Right lobe of liver (tissue), 6 donors: Measurements from ENCODE around the gene MMS22L. TPM values are rescaled to one million over a fixed set of nuclear protein-coding genes. Genes with fewer than 3 reads are reported as not detected.

Experiments
- ATAC-seq, 4 donors: fragments of 200-7000 bp; cut with Tn5 transposase; one replicate each; pipeline ENCODE4 v1.9.1; 2020; ENCODE audit warnings: mild to moderate bottlenecking in 4 of 4, moderate library complexity in 4 of 4
- DNase-seq, 3 donors: peaks; one replicate each; pipeline ENCODE4 v3.0.0-alpha.2; 2020
- H3K27ac ChIP-seq, 3 donors: fragments of 200-600 bp; one replicate each; pipeline ENCODE4 v1.8.0; 2022
- H3K27me3 ChIP-seq, 2 donors: fragments of 200-600 bp; one replicate each; pipeline ENCODE4 v1.8.0; 2022
- H3K36me3 ChIP-seq, 4 donors: fragments of 200-600 bp; sonication (generic) in 1 of 4; one replicate each; pipeline versions ENCODE4 v1.5.1 to v1.8.0; 2017 to 2022; ENCODE audit warnings: control low read depth in 1 of 4
- H3K4me1 ChIP-seq, 4 donors: fragments of 200-600 bp; sonication (generic) in 1 of 4; one replicate each; pipeline versions ENCODE4 v1.5.1 to v1.8.0; 2017 to 2022; ENCODE audit warnings: control low read depth in 1 of 4
- H3K4me3 ChIP-seq, 3 donors: fragments of 200-600 bp; one replicate each; pipeline ENCODE4 v1.8.0; 2022
- H3K9me3 ChIP-seq, 4 donors: fragments of 200-600 bp; sonication (generic) in 1 of 4; one replicate each; pipeline versions ENCODE4 v1.5.1 to v1.8.0; 2017 to 2022; ENCODE audit warnings: control low read depth in 1 of 4
- POLR2A ChIP-seq: fragments of 450-650 bp; IDR thresholded peaks from one replicate; pipeline ENCODE4 v1.6.1; 2017; ENCODE audit warnings: antibody characterized with exemption, mild to moderate bottlenecking
- WGBS: methylation state at CpG from one replicate; pipeline ENCODE4 v1.1.6; 2018; ENCODE audit warnings: low coverage, low lambda C conversion rate; ENCODE audit not compliant: insufficient coverage; ENCODE audit errors: missing lambda C conversion rate; 5-methylcytosine and 5-hydroxymethylcytosine counted together
- intact Hi-C, 2 donors: fragments of 100-400 bp; cut with DNase I; formaldehyde crosslinking; loops; one replicate each; pipeline versions ENCODE4 v1.11.2 to v1.14.1; 2022
- total RNA-seq, 6 experiments: library from RNA; depleted of rRNA in 2 of 6; stranded (reverse); fragments of >200 nt in 2 of 6; fragmentation: NEBNext Ultra II Directional in 3 of 6; extraction: Animal tissue kit (Norgen Biotek cat#: 25700) in 3 of 6; gene quantifications; one replicate each; pipeline versions ENCODE4 v1.1.0 to v1.2.4, GENCODE V29; 2016 to 2023
- TF ChIP-seq, protein P1 (sequence below), 4 donors: fragments of 200-600 bp in 3 of 4; fragments of 450-650 bp in 1 of 4; IDR thresholded peaks; one replicate each; pipeline versions ENCODE4 v1.5.1 to v1.8.0; 2016 to 2022; ENCODE audit warnings: antibody characterized with exemption in 4 of 4, mild to moderate bottlenecking in 2 of 4
- donor health status: DM: no; HTN: yes; CAD: no.
- donor health status: DM: no; HTN: no; CAD: no.
- donor health status: DM: no; HTN: no; CAD: no.
- donor health status: DM: no; HTN: yes; CAD: no.
- donor health status: DM: no; HTN: yes; CAD: no.

The MMS22L gene
- total RNA-seq, 6 experiments from 2014 or later = 0.79 to 5.4 (median 2.3) TPM

- no peak for TF ChIP-seq POLR2A
- TF ChIP-seq, protein P1, sequence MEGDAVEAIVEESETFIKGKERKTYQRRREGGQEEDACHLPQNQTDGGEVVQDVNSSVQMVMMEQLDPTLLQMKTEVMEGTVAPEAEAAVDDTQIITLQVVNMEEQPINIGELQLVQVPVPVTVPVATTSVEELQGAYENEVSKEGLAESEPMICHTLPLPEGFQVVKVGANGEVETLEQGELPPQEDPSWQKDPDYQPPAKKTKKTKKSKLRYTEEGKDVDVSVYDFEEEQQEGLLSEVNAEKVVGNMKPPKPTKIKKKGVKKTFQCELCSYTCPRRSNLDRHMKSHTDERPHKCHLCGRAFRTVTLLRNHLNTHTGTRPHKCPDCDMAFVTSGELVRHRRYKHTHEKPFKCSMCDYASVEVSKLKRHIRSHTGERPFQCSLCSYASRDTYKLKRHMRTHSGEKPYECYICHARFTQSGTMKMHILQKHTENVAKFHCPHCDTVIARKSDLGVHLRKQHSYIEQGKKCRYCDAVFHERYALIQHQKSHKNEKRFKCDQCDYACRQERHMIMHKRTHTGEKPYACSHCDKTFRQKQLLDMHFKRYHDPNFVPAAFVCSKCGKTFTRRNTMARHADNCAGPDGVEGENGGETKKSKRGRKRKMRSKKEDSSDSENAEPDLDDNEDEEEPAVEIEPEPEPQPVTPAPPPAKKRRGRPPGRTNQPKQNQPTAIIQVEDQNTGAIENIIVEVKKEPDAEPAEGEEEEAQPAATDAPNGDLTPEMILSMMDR (IDR thresholded peaks at IDR 0.05) = no peak
- H3K4me1 ChIP-seq = no peaks in the 10 kb centered on the region
- H3K27me3 ChIP-seq = no peaks in the 10 kb centered on the region
- no peak overlapping the region for H3K4me3 ChIP-seq
- WGBS = 100% methylated on average over 3 of the region's 3 CpGs
- DNase-seq (no peak), ATAC-seq (no peak)
- intact Hi-C loops = no loop called here
- H3K27ac ChIP-seq = no peak overlapping the region
- no peaks in the 10 kb centered on the region for H3K36me3 ChIP-seq
- H3K9me3 ChIP-seq = no peaks in the 10 kb centered on the region
Measured at GRCh38 chr6:97100696-97101095, 182.3 kb downstream of the MMS22L start.

GRCh38 chr6:97097068-97098047 lies 185.7 kb downstream of the MMS22L start:
- Histone ChIP-seq H3K27me3 (no peaks in the 10 kb centered on the region), H3K27ac (no peak overlapping the region), H3K9me3 (no peaks in the 10 kb centered on the region), H3K36me3 (no peaks in the 10 kb centered on the region), H3K4me1 (no peaks in the 10 kb centered on the region), H3K4me3 (no peak overlapping the region)
- ATAC-seq = no peak
- WGBS = 67% methylated on average over 14 of the region's 14 CpGs
- DNase-seq = no peak
- intact Hi-C loops = no loop called here
- TF ChIP-seq, protein P1 (IDR thresholded peaks at IDR 0.05) = no peak
- no peak for TF ChIP-seq POLR2A

DNA sequence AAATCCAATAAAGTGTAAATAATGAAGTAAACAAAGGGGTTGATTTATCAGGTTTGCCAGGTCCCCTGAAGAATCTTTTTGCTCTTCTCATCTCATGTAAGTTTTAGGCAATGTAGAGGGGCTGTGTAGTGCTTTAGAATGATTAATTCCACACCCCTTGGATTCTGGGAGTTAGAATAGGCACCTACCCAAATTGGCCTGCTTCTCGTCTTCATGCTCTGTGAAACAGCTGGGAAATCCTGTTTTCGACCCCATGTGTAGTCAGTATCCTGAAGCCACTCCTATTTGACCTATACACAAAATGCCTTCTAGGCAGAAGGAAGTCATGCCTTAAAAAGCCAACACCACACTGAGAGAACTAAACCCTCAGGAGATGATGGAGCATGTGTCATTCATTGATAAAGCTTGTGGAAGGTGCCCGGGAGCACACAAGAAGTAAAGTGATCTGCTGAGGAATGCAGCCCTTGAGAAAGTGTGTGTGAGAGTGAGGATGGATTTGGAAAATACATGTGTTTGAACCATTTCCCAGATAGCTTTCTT lies 187.6 kb downstream of the MMS22L start:
- Histone ChIP-seq H3K4me3 (no peak overlapping the region), H3K4me1 (no peaks in the 10 kb centered on the region), H3K9me3 (no peaks in the 10 kb centered on the region), H3K27me3 (no peaks in the 10 kb centered on the region), H3K27ac (no peak overlapping the region), H3K36me3 (no peaks in the 10 kb centered on the region)
- ATAC-seq (no peak), DNase-seq (no peak)
- intact Hi-C loops = no loop called here
- 66% methylated on average over 3 of the region's 3 CpGs for WGBS
- TF ChIP-seq, protein P1 (IDR thresholded peaks at IDR 0.05) = no peak
- TF ChIP-seq POLR2A = no peak

DNA sequence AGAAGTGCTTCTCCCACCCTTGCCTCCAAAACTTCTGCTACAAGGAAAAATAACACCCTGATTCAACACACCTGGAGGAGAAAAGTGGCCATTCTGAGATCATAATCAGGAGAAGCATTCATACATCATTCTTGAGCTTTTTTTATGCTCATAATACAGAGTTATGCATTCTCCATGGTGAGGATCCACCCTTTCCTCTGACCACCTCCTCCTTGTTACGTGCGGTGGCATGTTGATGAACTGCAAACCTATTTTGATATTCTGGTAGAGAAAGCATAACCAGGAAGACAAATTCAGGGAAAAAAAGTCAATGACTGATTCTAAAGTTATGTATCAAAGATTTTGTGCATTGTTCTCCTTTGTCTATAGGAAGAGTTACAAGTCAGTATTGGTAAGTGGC lies 188.6 kb downstream of the MMS22L start:
- Histone ChIP-seq H3K9me3 (no peaks in the 10 kb centered on the region), H3K4me1 (no peaks in the 10 kb centered on the region), H3K36me3 (no peaks in the 10 kb centered on the region), H3K27ac (no peak overlapping the region), H3K27me3 (no peaks in the 10 kb centered on the region), H3K4me3 (no peak overlapping the region)
- TF ChIP-seq POLR2A = no peak
- TF ChIP-seq, protein P1 (IDR thresholded peaks at IDR 0.05) = no peak
- no peak for ATAC-seq
- DNase-seq = no peak
- intact Hi-C loops = no loop called here
- whole genome bisulfite sequencing = 94% methylated on average over 2 of the region's 2 CpGs
